ENCODE data around the gene SHROOM3.

Gene SHROOM3

GRCh38 chr4:76663824-76664223 is 228.8 kb downstream of the SHROOM3 start:
- no peak for DNase-seq (ENCODE audit: low read depth in 2 of 2)

GRCh38 chr4:76665153-76665552 is 230.1 kb downstream of the SHROOM3 start:
- DNase-seq (ENCODE audit: low read depth in 2 of 2), result no peak

GRCh38 chr4:76665721-76666120 is 230.7 kb downstream of the SHROOM3 start:
- DNase-seq (ENCODE audit: low read depth in 2 of 2), result no peak

GRCh38 chr4:76666944-76667532 is 232.0 kb downstream of the SHROOM3 start:
- no peak for DNase-seq (ENCODE audit: low read depth in 2 of 2)

- no peak for DNase-seq (ENCODE audit: low read depth in 2 of 2)
These were observed 235.6 kb downstream of the SHROOM3 start for GRCh38 chr4:76670631-76671030.

GRCh38 chr4:76673362-76673761 is 238.3 kb downstream of the SHROOM3 start:
- no peak for DNase-seq (ENCODE audit: low read depth in 2 of 2)

- no peak for DNase-seq (ENCODE audit: low read depth in 2 of 2)
These were observed 240.0 kb downstream of the SHROOM3 start for GRCh38 chr4:76674983-76675382.

- DNase-seq (ENCODE audit: low read depth in 2 of 2), result no peak
These were observed 242.7 kb downstream of the SHROOM3 start for GRCh38 chr4:76677571-76678326.

GRCh38 chr4:76679691-76680090 is 244.7 kb downstream of the SHROOM3 start:
- DNase-seq (ENCODE audit: low read depth in 2 of 2), result no peak

- DNase-seq (ENCODE audit: low read depth in 2 of 2), result no peak
These were observed 245.9 kb downstream of the SHROOM3 start for GRCh38 chr4:76680952-76681351.

GRCh38 chr4:76681996-76682395 is 247.0 kb downstream of the SHROOM3 start:
- DNase-seq (ENCODE audit: low read depth in 2 of 2), result no peak

GRCh38 chr4:76683144-76683543 is 248.1 kb downstream of the SHROOM3 start:
- no peak for DNase-seq (ENCODE audit: low read depth in 2 of 2)

- no peak for DNase-seq (ENCODE audit: low read depth in 2 of 2)
These were observed 252.9 kb downstream of the SHROOM3 start for GRCh38 chr4:76687746-76688448.

- no peak for DNase-seq (ENCODE audit: low read depth in 2 of 2)
These were observed 253.7 kb downstream of the SHROOM3 start for GRCh38 chr4:76688619-76689144.

GRCh38 chr4:76689145-76689817 is 254.3 kb downstream of the SHROOM3 start:
- DNase-seq (ENCODE audit: low read depth in 2 of 2), result peak in 1 of 2 donors; percentile 7

GRCh38 chr4:76690011-76690905 is 255.2 kb downstream of the SHROOM3 start:
- DNase-seq (ENCODE audit: low read depth in 2 of 2), result no peak

GRCh38 chr4:76690906-76691275 is 255.9 kb downstream of the SHROOM3 start:
- no peak for DNase-seq (ENCODE audit: low read depth in 2 of 2)

- no peak for DNase-seq (ENCODE audit: low read depth in 2 of 2)
These were observed 257.0 kb downstream of the SHROOM3 start for GRCh38 chr4:76691807-76692582.

- no peak for DNase-seq (ENCODE audit: low read depth in 2 of 2)
These were observed 257.7 kb downstream of the SHROOM3 start for GRCh38 chr4:76692761-76693160.

- DNase-seq (ENCODE audit: low read depth in 2 of 2), result no peak
These were observed 259.0 kb downstream of the SHROOM3 start for GRCh38 chr4:76694056-76694455.

Measured in activated CD4-positive, alpha-beta T cell treated with anti-CD3 and anti-CD28 coated beads for 24 hours (primary cell).